Measurements from ENCODE around the gene STIM1. TPM values are rescaled to one million over a fixed set of nuclear protein-coding genes. Genes with fewer than 3 reads are reported as not detected.

STIM1 gene
- total RNA-seq, 1 experiment from 2014 or later = 93.6 TPM

- Histone ChIP-seq H3K36me3 (ENCODE audit: control insufficient read depth, insufficient read depth, low read length) (no peaks in the 10 kb centered on the region), H3K9me3 (ENCODE audit: control insufficient read depth, insufficient read depth, low read depth, low read length) (no peaks in the 10 kb centered on the region), H3K27me3 (ENCODE audit: control insufficient read depth, insufficient read depth, low read length) (no peaks in the 10 kb centered on the region), H3K27ac (ENCODE audit: low read length) (no peak overlapping the region), H3K4me3 (ENCODE audit: low read depth in 2 of 2, low read length in 2 of 2) (no peak overlapping the region), H3K4me1 (ENCODE audit: control insufficient read depth, insufficient read depth, low read length) (no peaks in the 10 kb centered on the region)
- DNase-seq (ENCODE audit: low read depth, low spot score) (no peak), ATAC-seq (no peak)
- intact Hi-C loops (cut with micrococcal nuclease; ENCODE audit: unreplicated experiment) (loop anchor here (1.0 kb wide), 1 partner anchor 30 kb away; no protein-coding TSS in a partner anchor), in situ Hi-C loops (cut with HindIII; ENCODE audit: low pct_unique_long_range_greater_than_20kb, low sequenced_read_pairs) (no loop called here)
- no TSS peak for BruUV-seq (replicated peaks)
- ChIA-PET CTCF (no interaction called here), POLR2A (no interaction called here)
- TF ChIP-seq TCF7L2 (IDR thresholded peaks at IDR 0.05; ENCODE audit: low read depth, low read length) = no peak
- no peak for TF ChIP-seq CTCF (IDR thresholded peaks at IDR 0.05)
- no peak for TF ChIP-seq REST (IDR thresholded peaks at IDR 0.05; ENCODE audit: insufficient read depth in 1 of 2, low read depth in 2 of 2, low read length in 1 of 2)
- TF ChIP-seq POLR2AphosphoS5 (IDR thresholded peaks at IDR 0.05; ENCODE audit: low read depth, low read length) = no peak
- no peak for TF ChIP-seq SIN3A (IDR thresholded peaks at IDR 0.05; ENCODE audit: borderline replicate concordance, insufficient read depth, low read depth, low read length)
These were observed 161.7 kb downstream of the STIM1 start for GRCh38 chr11:4017129-4017528.

GRCh38 chr11:4018641-4019040, 163.2 kb downstream of the STIM1 start:
- intact Hi-C loops (cut with micrococcal nuclease; ENCODE audit: unreplicated experiment) (no loop called here), in situ Hi-C loops (cut with HindIII; ENCODE audit: low pct_unique_long_range_greater_than_20kb, low sequenced_read_pairs) (no loop called here)
- Histone ChIP-seq H3K27ac (ENCODE audit: low read length) (no peak overlapping the region), H3K9me3 (ENCODE audit: control insufficient read depth, insufficient read depth, low read depth, low read length) (no peaks in the 10 kb centered on the region), H3K36me3 (ENCODE audit: control insufficient read depth, insufficient read depth, low read length) (no peaks in the 10 kb centered on the region), H3K27me3 (ENCODE audit: control insufficient read depth, insufficient read depth, low read length) (no peaks in the 10 kb centered on the region), H3K4me1 (ENCODE audit: control insufficient read depth, insufficient read depth, low read length) (no peaks in the 10 kb centered on the region), H3K4me3 (ENCODE audit: low read depth in 2 of 2, low read length in 2 of 2) (no peak overlapping the region)
- no peak for TF ChIP-seq TCF7L2 (IDR thresholded peaks at IDR 0.05; ENCODE audit: low read depth, low read length)
- no peak for TF ChIP-seq CTCF (IDR thresholded peaks at IDR 0.05)
- no peak for TF ChIP-seq POLR2AphosphoS5 (IDR thresholded peaks at IDR 0.05; ENCODE audit: low read depth, low read length)
- BruUV-seq (replicated peaks) = no TSS peak
- CTCF ChIA-PET = interaction anchor here (1.5 kb wide), 1 partner anchor 164 kb away, joined by 3 read pairs; the partner anchor contains the start of gene STIM1
- POLR2A ChIA-PET = no interaction called here
- ATAC-seq (no peak), DNase-seq (ENCODE audit: low read depth, low spot score) (no peak)

Data from Panc1 (cell line).